Suprapubic skin (tissue), 4 donors: Measurements from ENCODE around the gene GGN. TPM values are rescaled to one million over a fixed set of nuclear protein-coding genes. Genes with fewer than 3 reads are reported as not detected.

Source experiments
- DNase-seq, 2 donors: peaks; one replicate each; pipeline ENCODE4 v3.0.0-alpha.2; 2019; ENCODE audit warnings: low spot score in 2 of 2
- H3K27ac ChIP-seq: fragments of 200-600 bp; sonication (generic); one replicate; pipeline ENCODE4 v1.5.1; 2019
- H3K27me3 ChIP-seq: fragments of 200-600 bp; sonication (generic); one replicate; pipeline ENCODE4 v1.5.1; 2019
- H3K36me3 ChIP-seq: fragments of 200-600 bp; sonication (generic); one replicate; pipeline ENCODE4 v1.5.1; 2019
- H3K4me1 ChIP-seq: fragments of 200-600 bp; sonication (generic); one replicate; pipeline ENCODE4 v1.5.1; 2019
- H3K4me3 ChIP-seq: fragments of 200-600 bp; sonication (generic); one replicate; pipeline ENCODE4 v1.5.1; 2019; ENCODE audit warnings: mild to moderate bottlenecking
- H3K9me3 ChIP-seq: fragments of 200-600 bp; sonication (generic); one replicate; pipeline ENCODE4 v1.5.1; 2019
- CTCF ChIP-seq, 2 donors: fragments of 200-600 bp in 1 of 2; fragments of 450-650 bp in 1 of 2; sonication (generic) in 1 of 2; IDR thresholded peaks; one replicate each; pipeline ENCODE4 v1.5.1; 2016 to 2019; ENCODE audit warnings: antibody characterized with exemption in 2 of 2, mild to moderate bottlenecking in 1 of 2, moderate library complexity in 1 of 2
- EP300 ChIP-seq: sonication (generic); formaldehyde crosslinking; IDR thresholded peaks from one replicate; pipeline ENCODE4 v1.6.1; 2017; ENCODE audit warnings: antibody characterized with exemption
- POLR2A ChIP-seq, 2 donors: fragments of 450-650 bp; IDR thresholded peaks; one replicate each; pipeline ENCODE4 v1.6.1; 2017; ENCODE audit warnings: antibody characterized with exemption in 2 of 2, mild to moderate bottlenecking in 2 of 2, moderate library complexity in 2 of 2
- POLR2AphosphoS5 ChIP-seq, 3 donors: sonication (generic); formaldehyde crosslinking; IDR thresholded peaks; one replicate each; pipeline ENCODE4 v1.6.1; 2017; ENCODE audit warnings: antibody characterized with exemption in 3 of 3
- WGBS: methylation state at CpG from one replicate; pipeline ENCODE4 v1.1.5; 2018; 5-methylcytosine and 5-hydroxymethylcytosine counted together
- total RNA-seq, 4 donors: library from RNA; depleted of rRNA; stranded (reverse); fragments of >200 nt; gene quantifications; one replicate each; pipeline ENCODE4 v1.1.0, GENCODE V29; 2016

The GGN gene
- total RNA-seq, 4 donors from 2014 or later = 0.26 to 0.68 (median 0.60) TPM; not detected in 1

DNA sequence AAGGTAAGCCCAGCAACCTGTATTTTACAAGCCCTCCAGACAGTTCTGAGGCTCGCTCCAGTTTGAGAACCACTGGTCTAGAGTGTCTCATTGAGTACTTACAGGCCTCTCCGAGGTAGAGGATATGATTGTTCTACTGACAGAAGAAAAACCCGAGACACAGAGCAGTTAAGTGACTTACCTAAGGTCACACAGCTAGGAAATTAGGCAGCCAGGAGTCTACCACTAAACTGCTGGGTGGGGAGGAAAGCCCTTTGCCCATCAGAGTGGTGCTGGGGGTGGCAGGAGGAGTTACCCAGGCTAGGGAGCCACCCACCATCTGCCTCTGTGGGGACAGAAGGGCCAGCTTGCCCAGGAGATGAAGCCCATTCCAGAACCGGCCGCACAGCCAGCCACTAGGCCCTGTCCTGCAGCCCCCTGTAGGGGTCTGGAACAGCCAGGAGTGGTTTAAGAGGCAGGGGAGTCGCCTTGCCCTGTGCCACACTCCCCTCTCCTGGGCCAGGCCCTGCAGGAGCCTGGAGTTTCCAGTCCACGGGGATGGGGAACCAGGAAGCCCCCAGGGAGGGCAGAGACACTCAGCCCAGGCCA lies 37.5 kb upstream of the GGN start:
- WGBS = 59% methylated on average over 6 of the region's 7 CpGs
- no peaks in the 10 kb centered on the region for H3K9me3 ChIP-seq
- no peak overlapping the region for H3K27ac ChIP-seq
- no peak for DNase-seq
- TF ChIP-seq POLR2AphosphoS5 (IDR thresholded peaks at IDR 0.05) (no peak), EP300 (no peak), POLR2A (IDR thresholded peaks at IDR 0.05) (no peak), CTCF (IDR thresholded peaks at IDR 0.05) (no peak)
- peaks cover 14% of the 10 kb centered on the region for H3K27me3 ChIP-seq
- no peaks in the 10 kb centered on the region for H3K4me1 ChIP-seq
- H3K36me3 ChIP-seq = no peaks in the 10 kb centered on the region
- H3K4me3 ChIP-seq = peak overlapping the region; percentile 40

DNA sequence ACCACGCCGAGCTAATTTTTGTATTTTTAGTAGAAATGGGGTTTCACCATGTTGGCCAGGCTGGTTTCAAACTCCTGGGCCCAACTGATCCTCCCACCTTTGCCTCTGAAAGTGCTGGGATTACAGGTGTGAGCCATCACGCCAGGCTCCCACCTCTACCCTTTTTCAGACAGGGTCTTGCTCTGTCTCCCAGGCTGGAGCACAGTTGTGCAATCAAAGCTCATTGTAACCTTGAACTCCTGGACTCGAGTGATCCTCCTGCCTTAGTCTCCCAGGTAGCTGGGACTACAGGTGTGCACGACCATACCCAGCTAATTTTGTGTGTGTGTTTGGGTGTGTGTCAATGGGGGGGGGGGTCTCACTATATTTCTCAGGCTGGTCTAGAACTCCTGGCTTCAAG lies 36.4 kb upstream of the GGN start:
- no peak overlapping the region for H3K27ac ChIP-seq
- DNase-seq = no peak
- no peak overlapping the region for H3K4me3 ChIP-seq
- WGBS = 89% methylated on average over 4 of the region's 5 CpGs
- peaks cover 20% of the 10 kb centered on the region for H3K27me3 ChIP-seq
- TF ChIP-seq POLR2A (IDR thresholded peaks at IDR 0.05) = no peak
- TF ChIP-seq POLR2AphosphoS5 (IDR thresholded peaks at IDR 0.05) = no peak
- no peak for TF ChIP-seq CTCF (IDR thresholded peaks at IDR 0.05)
- TF ChIP-seq EP300 = no peak
- H3K4me1 ChIP-seq = no peaks in the 10 kb centered on the region
- no peaks in the 10 kb centered on the region for H3K9me3 ChIP-seq
- H3K36me3 ChIP-seq = no peaks in the 10 kb centered on the region

DNA sequence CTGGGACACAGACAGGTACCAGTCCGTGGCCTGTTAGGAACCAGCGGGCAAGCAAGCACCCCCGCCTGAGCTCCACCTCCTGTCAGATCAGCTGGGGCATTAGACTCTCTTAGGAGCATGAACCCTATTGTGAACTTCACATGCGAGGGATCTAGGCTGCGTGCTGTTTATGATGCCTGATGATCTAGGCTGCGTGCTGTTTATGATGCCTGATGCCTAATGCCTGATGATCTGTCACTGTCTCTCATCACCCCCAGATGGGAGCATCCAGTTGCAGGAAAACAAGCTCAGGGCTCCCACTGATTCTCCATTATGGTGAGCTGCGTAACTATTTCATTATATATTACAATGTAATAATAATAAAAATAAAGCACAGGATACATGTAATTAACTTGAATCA lies 34.6 kb upstream of the GGN start:
- peaks cover 20% of the 10 kb centered on the region for H3K27me3 ChIP-seq
- no peak for DNase-seq
- no peak overlapping the region for H3K4me3 ChIP-seq
- H3K27ac ChIP-seq = no peak overlapping the region
- 90% methylated on average over 6 of the region's 7 CpGs for WGBS
- TF ChIP-seq CTCF (IDR thresholded peaks at IDR 0.05) (no peak), POLR2A (IDR thresholded peaks at IDR 0.05) (no peak)
- H3K9me3 ChIP-seq = no peaks in the 10 kb centered on the region
- no peaks in the 10 kb centered on the region for H3K36me3 ChIP-seq
- peaks cover 13% of the 10 kb centered on the region for H3K4me1 ChIP-seq

DNA sequence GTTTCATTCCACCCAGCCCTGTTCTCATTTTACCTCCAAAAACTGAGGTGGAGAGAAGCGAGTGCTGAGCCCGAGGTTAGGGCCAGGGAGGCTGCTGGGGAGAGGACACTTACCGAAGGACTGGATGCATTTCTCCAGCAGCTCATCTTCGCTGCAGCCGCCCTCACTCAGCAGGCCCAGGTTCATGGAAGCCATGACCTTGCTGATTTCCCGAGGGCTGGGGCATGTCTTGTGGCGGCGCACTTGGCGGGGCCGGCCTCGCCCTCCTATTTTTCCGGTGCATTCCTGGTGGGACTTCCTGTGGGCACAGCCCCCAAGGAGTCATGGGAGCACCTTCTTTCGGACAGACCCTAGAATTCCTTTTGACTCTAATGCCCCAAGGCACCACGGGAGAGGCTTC lies 34.0 kb upstream of the GGN start:
- no peaks in the 10 kb centered on the region for H3K9me3 ChIP-seq
- peaks cover 20% of the 10 kb centered on the region for H3K27me3 ChIP-seq
- TF ChIP-seq EP300 = no peak
- no peaks in the 10 kb centered on the region for H3K36me3 ChIP-seq
- no peak for DNase-seq
- peaks cover 15% of the 10 kb centered on the region for H3K4me1 ChIP-seq
- no peak overlapping the region for H3K4me3 ChIP-seq
- no peak overlapping the region for H3K27ac ChIP-seq
- WGBS = 71% methylated on average over 5 of the region's 14 CpGs

DNA sequence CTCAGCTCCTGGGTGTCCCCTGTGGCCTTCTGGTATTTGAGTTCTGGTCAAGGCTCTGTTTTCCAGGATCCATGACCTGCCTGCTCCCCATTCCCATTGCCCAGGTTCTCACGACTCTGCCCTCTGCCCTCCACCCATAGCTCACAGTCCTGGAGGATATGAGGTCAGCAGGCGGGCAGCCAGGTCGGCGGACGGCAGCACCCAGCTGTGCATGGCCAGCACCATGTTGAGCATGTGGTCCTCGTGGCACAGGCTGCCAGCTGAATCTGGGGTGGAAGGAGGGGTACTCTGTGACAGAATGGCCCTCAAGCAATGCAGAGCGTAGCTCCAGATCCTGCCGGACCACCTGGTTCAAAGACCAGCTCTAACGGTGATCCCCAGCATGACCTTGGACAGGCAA lies 33.1 kb upstream of the GGN start:
- Histone ChIP-seq H3K4me1 (peaks cover 15% of the 10 kb centered on the region), H3K27ac (no peak overlapping the region), H3K36me3 (no peaks in the 10 kb centered on the region), H3K27me3 (peaks cover 18% of the 10 kb centered on the region), H3K9me3 (no peaks in the 10 kb centered on the region), H3K4me3 (no peak overlapping the region)
- no peak for DNase-seq
- no peak for TF ChIP-seq POLR2A (IDR thresholded peaks at IDR 0.05)
- no peak for TF ChIP-seq EP300
- no peak for TF ChIP-seq CTCF (IDR thresholded peaks at IDR 0.05)
- TF ChIP-seq POLR2AphosphoS5 (IDR thresholded peaks at IDR 0.05) = no peak
- 60% methylated on average over 1 of the region's 9 CpGs for WGBS
